Rectal smooth muscle tissue (tissue), 1 donor: ENCODE measurements around the gene FLOT2.
"Not testable (repeated sequence)": the region's sequence is repeated elsewhere in the genome, so short reads cannot be mapped to it uniquely, and the experiment has no call there.

Source experiments
- H3K27ac ChIP-seq: one replicate; pipeline ENCODE4 v1.7.0; 2013; ENCODE audit warnings: low read depth, low read length, inconsistent platforms
- H3K27me3 ChIP-seq: one replicate; pipeline ENCODE4 v1.7.0; 2013; ENCODE audit warnings: low read length; ENCODE audit not compliant: control insufficient read depth, insufficient read depth
- H3K36me3 ChIP-seq: one replicate; pipeline ENCODE4 v1.7.0; 2013; ENCODE audit warnings: low read length; ENCODE audit not compliant: control insufficient read depth, insufficient read depth
- H3K4me1 ChIP-seq: one replicate; pipeline ENCODE4 v1.7.0; 2013; ENCODE audit warnings: low read length; ENCODE audit not compliant: control insufficient read depth, insufficient read depth
- H3K4me3 ChIP-seq: one replicate; pipeline ENCODE4 v1.7.0; 2013; ENCODE audit warnings: low read length
- H3K9ac ChIP-seq: one replicate; pipeline ENCODE4 v1.7.0; 2013; ENCODE audit warnings: low read length

Gene FLOT2

GRCh38 chr17:28839221-28839620 is 58.3 kb downstream of the FLOT2 start:
- Histone ChIP-seq H3K9ac (no peak overlapping the region), H3K4me1 (no peaks in the 10 kb centered on the region), H3K27ac (no peak overlapping the region), H3K36me3 (no peaks in the 10 kb centered on the region), H3K27me3 (no peaks in the 10 kb centered on the region), H3K4me3 (no peak overlapping the region)

- not testable (repeated sequence) for H3K27ac ChIP-seq, H3K4me1 ChIP-seq, H3K27me3 ChIP-seq, H3K9ac ChIP-seq, H3K4me3 ChIP-seq, H3K36me3 ChIP-seq
These were observed 61.0 kb downstream of the FLOT2 start for GRCh38 chr17:28836541-28836940.

- no peak overlapping the region for H3K4me3 ChIP-seq
- no peak overlapping the region for H3K9ac ChIP-seq
These were observed 63.1 kb downstream of the FLOT2 start for GRCh38 chr17:28834420-28834819.

More at GRCh38 chr17:28834420-28834819, 63.1 kb downstream of the FLOT2 start:
- no peak overlapping the region for H3K27ac ChIP-seq
- no peaks in the 10 kb centered on the region for H3K36me3 ChIP-seq
- no peaks in the 10 kb centered on the region for H3K27me3 ChIP-seq
- no peaks in the 10 kb centered on the region for H3K4me1 ChIP-seq
